ENCODE results near the gene MARCHF3. TPM values are rescaled to one million over a fixed set of nuclear protein-coding genes. Genes with fewer than 3 reads are reported as not detected.
"Not testable (repeated sequence)": the region's sequence is repeated elsewhere in the genome, so short reads cannot be mapped to it uniquely, and the experiment has no call there.

MARCHF3 gene
- polyA plus RNA-seq, 4 donors: 3.6 to 8.5 (median 5.4) TPM

DNA sequence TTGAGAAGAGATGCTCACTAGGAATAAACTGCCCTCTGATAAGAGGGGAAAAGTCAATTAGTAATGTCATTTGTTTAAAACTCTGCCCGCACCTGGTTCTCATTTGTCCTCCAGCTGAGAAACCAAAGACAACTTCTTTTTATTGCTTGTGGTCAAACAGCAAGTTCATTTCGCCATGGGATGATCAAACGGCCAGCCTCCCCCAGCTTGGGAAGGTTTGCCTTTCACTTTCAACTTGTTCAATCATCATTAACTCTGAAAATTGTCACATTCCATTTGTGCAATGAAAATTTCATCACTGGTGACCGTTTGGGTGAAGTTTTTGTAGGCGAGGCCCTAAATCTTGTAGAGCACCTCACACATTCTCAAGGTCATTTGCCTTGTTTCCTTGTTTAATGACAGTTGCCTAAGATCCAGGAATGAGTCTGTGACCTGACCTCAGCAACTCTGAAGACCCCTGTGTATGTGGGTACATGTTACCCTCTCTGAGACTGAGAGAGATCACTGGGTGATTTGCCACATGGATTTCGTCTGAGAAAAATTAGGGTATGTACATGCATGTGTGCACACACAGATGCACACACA, 117.7 kb downstream of the MARCHF3 start:
- H3K36me3 ChIP-seq (ENCODE audit: control insufficient read depth in 3 of 3, insufficient read depth in 2 of 3, low read depth in 1 of 3, low read length in 3 of 3): peaks cover 0 to 3% (median 0%) of the 10 kb centered on the region in 3 donors
- H3K4me1 ChIP-seq (ENCODE audit: control insufficient read depth in 3 of 3, insufficient read depth in 2 of 3, low read depth in 1 of 3, low read length in 2 of 3): no peaks in the 10 kb centered on the region
- H3K27ac ChIP-seq (ENCODE audit: low read depth in 1 of 3, low read length in 2 of 3): no peak overlapping the region
- FAIRE-seq (no peak), DNase-seq (no peak)
- no peaks in the 10 kb centered on the region for H3K27me3 ChIP-seq (ENCODE audit: control insufficient read depth in 3 of 3, insufficient read depth in 3 of 3, low read length in 3 of 3)
- no peak overlapping the region for H3K4me3 ChIP-seq (ENCODE audit: low read depth in 1 of 3, low read length in 3 of 3)
- WGBS, 3 donors: 73 to 78% (median 75%) methylated on average over 6 of the region's 6 CpGs
- H3K9me3 ChIP-seq (ENCODE audit: control insufficient read depth in 2 of 2, insufficient read depth in 1 of 2, low read depth in 1 of 2, low read length in 1 of 2): no peaks in the 10 kb centered on the region

DNA sequence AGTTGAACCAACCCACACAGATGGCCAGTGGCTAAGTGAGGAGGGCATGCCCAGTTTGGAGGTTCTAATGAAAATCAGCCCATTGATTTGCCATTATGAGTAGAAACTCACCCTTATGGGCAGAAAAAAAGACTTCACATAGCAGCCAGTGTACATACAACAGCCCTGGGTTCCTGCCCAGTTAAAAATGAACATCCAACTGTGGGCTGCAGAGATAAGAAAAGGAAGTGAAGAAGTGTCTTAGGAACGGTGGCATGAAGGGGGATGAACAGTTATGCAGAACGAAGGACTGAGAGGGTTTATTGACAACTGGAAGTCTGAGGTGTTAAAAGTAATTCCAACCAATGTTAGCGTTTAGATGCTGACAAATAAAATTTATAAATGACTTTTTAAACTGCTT, 118.4 kb downstream of the MARCHF3 start:
- DNase-seq (no peak), FAIRE-seq (no peak)
- H3K4me3 ChIP-seq (ENCODE audit: low read depth in 1 of 3, low read length in 3 of 3): no peak overlapping the region
- WGBS, 3 donors: 71 to 90% (median 86%) methylated on average over 3 of the region's 3 CpGs
- H3K9me3 ChIP-seq (ENCODE audit: control insufficient read depth in 2 of 2, insufficient read depth in 1 of 2, low read depth in 1 of 2, low read length in 1 of 2): no peaks in the 10 kb centered on the region
- no peaks in the 10 kb centered on the region for H3K27me3 ChIP-seq (ENCODE audit: control insufficient read depth in 3 of 3, insufficient read depth in 3 of 3, low read length in 3 of 3)
- no peaks in the 10 kb centered on the region for H3K4me1 ChIP-seq (ENCODE audit: control insufficient read depth in 3 of 3, insufficient read depth in 2 of 3, low read depth in 1 of 3, low read length in 2 of 3)
- H3K36me3 ChIP-seq (ENCODE audit: control insufficient read depth in 3 of 3, insufficient read depth in 2 of 3, low read depth in 1 of 3, low read length in 3 of 3): peaks cover 0 to 3% (median 0%) of the 10 kb centered on the region in 3 donors
- no peak overlapping the region for H3K27ac ChIP-seq (ENCODE audit: low read depth in 1 of 3, low read length in 2 of 3)

DNA sequence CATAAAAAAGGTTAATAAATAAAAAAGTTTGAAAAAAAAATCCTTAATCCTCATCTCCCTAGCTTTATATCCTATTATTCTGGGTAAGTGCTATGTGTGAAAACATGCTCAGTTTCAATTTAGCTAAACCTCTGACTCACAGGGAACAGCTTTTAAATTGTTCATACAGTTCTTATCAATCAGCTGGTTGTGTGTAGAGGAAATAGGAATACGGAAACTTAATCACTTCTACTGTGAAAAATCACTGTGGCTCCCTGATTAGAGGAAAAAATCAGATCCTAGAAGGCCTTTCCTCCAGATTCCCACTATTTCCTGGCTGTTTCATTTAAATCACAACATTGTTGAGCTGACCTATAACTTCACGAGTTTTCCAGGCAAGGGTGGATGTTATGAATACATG, 120.5 kb downstream of the MARCHF3 start:
- Histone ChIP-seq H3K27me3 (ENCODE audit: control insufficient read depth in 3 of 3, insufficient read depth in 3 of 3, low read length in 3 of 3) (no peaks in the 10 kb centered on the region), H3K27ac (ENCODE audit: low read depth in 1 of 3, low read length in 2 of 3) (no peak overlapping the region), H3K4me3 (ENCODE audit: low read depth in 1 of 3, low read length in 3 of 3) (no peak overlapping the region), H3K4me1 (ENCODE audit: control insufficient read depth in 3 of 3, insufficient read depth in 2 of 3, low read depth in 1 of 3, low read length in 2 of 3) (no peaks in the 10 kb centered on the region), H3K36me3 (ENCODE audit: control insufficient read depth in 3 of 3, insufficient read depth in 2 of 3, low read depth in 1 of 3, low read length in 3 of 3) (peaks cover 0 to 1% (median 0%) of the 10 kb centered on the region in 3 donors), H3K9me3 (ENCODE audit: control insufficient read depth in 2 of 2, insufficient read depth in 1 of 2, low read depth in 1 of 2, low read length in 1 of 2) (no peaks in the 10 kb centered on the region)
- DNase-seq (no peak), FAIRE-seq (no peak)
- WGBS, 3 donors: 83 to 94% (median 89%) methylated on average over 2 of the region's 2 CpGs

DNA sequence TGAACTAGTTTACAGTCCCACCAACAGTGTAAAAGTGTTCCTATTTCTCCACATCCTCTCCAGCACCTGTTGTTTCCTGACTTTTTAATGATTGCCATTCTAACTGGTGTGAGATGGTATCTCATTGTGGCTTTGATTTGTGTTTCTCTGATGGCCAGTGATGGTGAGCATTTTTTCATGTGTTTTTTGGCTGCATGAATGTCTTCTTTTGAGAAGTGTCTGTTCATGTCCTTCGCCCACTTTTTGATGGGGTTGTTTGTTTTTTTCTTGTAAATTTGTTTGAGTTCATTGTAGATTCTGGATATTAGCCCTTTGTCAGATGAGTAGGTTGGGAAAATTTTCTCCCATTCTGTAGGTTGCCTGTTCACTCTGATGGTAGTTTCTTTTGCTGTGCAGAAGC, 126.0 kb downstream of the MARCHF3 start:
- H3K4me1 ChIP-seq (ENCODE audit: control insufficient read depth in 3 of 3, insufficient read depth in 2 of 3, low read depth in 1 of 3, low read length in 2 of 3); H3K27ac ChIP-seq (ENCODE audit: low read depth in 1 of 3, low read length in 2 of 3); DNase-seq; H3K9me3 ChIP-seq (ENCODE audit: control insufficient read depth in 2 of 2, insufficient read depth in 1 of 2, low read depth in 1 of 2, low read length in 1 of 2); H3K27me3 ChIP-seq (ENCODE audit: control insufficient read depth in 3 of 3, insufficient read depth in 3 of 3, low read length in 3 of 3); H3K36me3 ChIP-seq (ENCODE audit: control insufficient read depth in 3 of 3, insufficient read depth in 2 of 3, low read depth in 1 of 3, low read length in 3 of 3); H3K4me3 ChIP-seq (ENCODE audit: low read depth in 1 of 3, low read length in 3 of 3); FAIRE-seq: not testable (repeated sequence)
- WGBS, 3 donors: no CpG with 5 or more reads among the region's 1 CpG

DNA sequence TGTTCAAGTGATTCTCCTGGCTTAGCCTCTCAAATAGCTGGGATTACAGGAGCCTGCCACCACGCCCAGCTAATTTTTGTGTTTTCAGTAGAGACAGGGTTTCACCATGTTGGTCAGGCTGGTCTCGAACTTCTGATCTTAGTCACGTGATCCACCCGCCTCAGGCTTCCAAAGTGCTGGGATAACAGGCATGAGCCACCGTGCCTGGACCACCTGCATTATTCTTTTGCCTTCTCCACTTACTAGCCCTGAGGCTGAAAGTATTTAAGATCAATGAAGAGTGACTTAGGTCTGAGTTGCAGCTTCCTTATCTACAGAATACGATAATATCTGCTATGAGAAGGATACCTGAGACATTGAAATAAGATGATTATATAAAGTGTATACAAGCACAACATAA, 129.6 kb downstream of the MARCHF3 start:
- Histone ChIP-seq H3K9me3 (ENCODE audit: control insufficient read depth in 2 of 2, insufficient read depth in 1 of 2, low read depth in 1 of 2, low read length in 1 of 2) (no peaks in the 10 kb centered on the region), H3K4me3 (ENCODE audit: low read depth in 1 of 3, low read length in 3 of 3) (no peak overlapping the region), H3K36me3 (ENCODE audit: control insufficient read depth in 3 of 3, insufficient read depth in 2 of 3, low read depth in 1 of 3, low read length in 3 of 3) (peaks cover 0 to 2% (median 0%) of the 10 kb centered on the region in 3 donors), H3K27me3 (ENCODE audit: control insufficient read depth in 3 of 3, insufficient read depth in 3 of 3, low read length in 3 of 3) (no peaks in the 10 kb centered on the region), H3K27ac (ENCODE audit: low read depth in 1 of 3, low read length in 2 of 3) (no peak overlapping the region), H3K4me1 (ENCODE audit: control insufficient read depth in 3 of 3, insufficient read depth in 2 of 3, low read depth in 1 of 3, low read length in 2 of 3) (no peaks in the 10 kb centered on the region)
- DNase-seq (no peak), FAIRE-seq (no peak)
- 93 to 97% (median 96%) methylated on average over 6 of the region's 6 CpGs for WGBS, 3 donors

DNA sequence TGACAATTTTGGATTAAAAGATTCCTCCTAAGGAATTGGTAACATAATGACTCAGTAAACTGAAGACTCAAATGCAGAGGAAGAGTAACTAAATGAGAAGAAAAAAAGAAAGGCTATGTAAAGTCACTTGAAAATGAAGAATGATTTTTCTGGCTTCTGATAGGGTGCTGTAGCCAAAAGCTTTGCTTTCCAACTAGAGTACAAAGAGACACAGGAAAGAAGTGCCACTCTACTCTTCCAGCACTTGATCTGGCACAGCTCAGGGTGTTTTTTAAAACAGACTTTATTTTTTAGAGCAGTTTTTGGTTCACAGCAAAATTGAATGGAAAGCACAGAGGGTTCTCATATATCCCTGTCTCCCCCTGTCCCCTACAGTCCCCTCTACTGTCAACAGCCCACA, 130.9 kb downstream of the MARCHF3 start:
- Histone ChIP-seq H3K4me1 (ENCODE audit: control insufficient read depth in 3 of 3, insufficient read depth in 2 of 3, low read depth in 1 of 3, low read length in 2 of 3) (no peaks in the 10 kb centered on the region), H3K27me3 (ENCODE audit: control insufficient read depth in 3 of 3, insufficient read depth in 3 of 3, low read length in 3 of 3) (no peaks in the 10 kb centered on the region), H3K27ac (ENCODE audit: low read depth in 1 of 3, low read length in 2 of 3) (no peak overlapping the region), H3K9me3 (ENCODE audit: control insufficient read depth in 2 of 2, insufficient read depth in 1 of 2, low read depth in 1 of 2, low read length in 1 of 2) (no peaks in the 10 kb centered on the region), H3K36me3 (ENCODE audit: control insufficient read depth in 3 of 3, insufficient read depth in 2 of 3, low read depth in 1 of 3, low read length in 3 of 3) (peaks cover 0 to 2% (median 0%) of the 10 kb centered on the region in 3 donors), H3K4me3 (ENCODE audit: low read depth in 1 of 3, low read length in 3 of 3) (no peak overlapping the region)
- no peak for FAIRE-seq
- no peak for DNase-seq

DNA sequence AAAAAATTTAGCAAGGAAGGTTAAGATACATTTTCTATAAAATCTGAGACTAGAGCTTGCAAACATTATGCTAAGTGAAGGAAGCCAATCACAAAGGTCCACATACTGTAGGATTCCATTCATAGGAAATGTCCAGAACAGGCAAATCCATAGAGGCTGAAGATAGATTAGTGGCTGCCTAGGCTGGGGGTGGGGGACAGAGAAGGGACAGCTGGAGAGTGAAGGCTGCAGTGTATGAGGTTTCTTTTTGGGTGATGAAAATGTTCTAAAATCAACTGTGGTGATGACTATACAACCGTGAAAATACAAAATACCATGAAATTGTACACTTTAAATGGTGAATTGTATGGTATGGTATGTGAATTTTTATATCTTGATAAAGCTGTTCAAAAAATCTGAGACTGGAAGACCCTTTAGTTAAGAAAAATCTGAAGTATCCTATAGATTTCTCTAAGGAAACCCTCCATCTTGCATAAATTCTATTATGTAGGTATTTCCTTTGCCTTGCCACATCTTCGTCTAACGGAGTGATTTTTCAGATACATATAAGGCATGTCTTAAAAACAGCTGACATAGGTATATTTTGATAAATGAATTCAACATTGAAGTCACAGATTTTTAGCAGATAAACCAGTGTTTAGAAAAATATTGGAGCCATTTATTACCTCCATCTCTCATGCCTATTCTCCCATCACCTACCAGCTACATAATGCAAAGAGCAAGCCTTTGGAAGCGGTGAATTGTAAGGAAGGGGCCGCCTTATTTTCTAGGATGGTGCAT, 132.3 kb downstream of the MARCHF3 start:
- Histone ChIP-seq H3K27ac (ENCODE audit: low read depth in 1 of 3, low read length in 2 of 3) (no peak overlapping the region), H3K9me3 (ENCODE audit: control insufficient read depth in 2 of 2, insufficient read depth in 1 of 2, low read depth in 1 of 2, low read length in 1 of 2) (no peaks in the 10 kb centered on the region), H3K4me1 (ENCODE audit: control insufficient read depth in 3 of 3, insufficient read depth in 2 of 3, low read depth in 1 of 3, low read length in 2 of 3) (no peaks in the 10 kb centered on the region), H3K27me3 (ENCODE audit: control insufficient read depth in 3 of 3, insufficient read depth in 3 of 3, low read length in 3 of 3) (no peaks in the 10 kb centered on the region), H3K36me3 (ENCODE audit: control insufficient read depth in 3 of 3, insufficient read depth in 2 of 3, low read depth in 1 of 3, low read length in 3 of 3) (peaks cover 0 to 2% (median 0%) of the 10 kb centered on the region in 3 donors), H3K4me3 (ENCODE audit: low read depth in 1 of 3, low read length in 3 of 3) (no peak overlapping the region)
- no peak for FAIRE-seq
- DNase-seq: no peak
- WGBS, 3 donors: 93 to 98% (median 93%) methylated on average over 5 of the region's 5 CpGs

DNA sequence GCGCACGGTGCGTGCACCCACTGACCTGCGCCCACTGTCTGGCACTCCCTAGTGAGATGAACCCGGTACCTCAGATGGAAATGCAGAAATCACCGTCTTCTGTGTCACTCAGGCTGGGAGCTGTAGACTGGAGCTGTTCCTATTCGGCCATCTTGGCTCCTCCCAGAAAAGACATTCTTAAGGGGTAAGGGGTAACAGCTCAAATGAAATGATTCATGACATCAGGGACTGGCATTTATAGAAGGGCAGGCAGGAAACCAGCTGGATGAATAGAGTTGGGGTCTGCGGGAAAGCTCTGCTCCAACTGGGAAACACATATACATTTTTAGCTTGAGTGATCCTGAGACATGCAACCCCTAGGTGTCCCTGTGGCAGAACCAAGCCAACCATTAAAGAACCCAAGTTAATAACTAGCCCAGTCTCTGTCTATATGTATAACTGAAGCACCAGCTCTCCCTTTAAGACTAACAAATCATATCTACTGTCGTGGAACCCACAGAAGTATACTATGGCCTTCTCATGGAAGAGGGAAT, 134.1 kb downstream of the MARCHF3 start:
- no peak overlapping the region for H3K27ac ChIP-seq (ENCODE audit: low read depth in 1 of 3, low read length in 2 of 3)
- FAIRE-seq (no peak), DNase-seq (no peak)
- peaks cover 0 to 2% (median 0%) of the 10 kb centered on the region in 3 donors for H3K36me3 ChIP-seq (ENCODE audit: control insufficient read depth in 3 of 3, insufficient read depth in 2 of 3, low read depth in 1 of 3, low read length in 3 of 3)
- H3K4me1 ChIP-seq (ENCODE audit: control insufficient read depth in 3 of 3, insufficient read depth in 2 of 3, low read depth in 1 of 3, low read length in 2 of 3): no peaks in the 10 kb centered on the region
- no peaks in the 10 kb centered on the region for H3K9me3 ChIP-seq (ENCODE audit: control insufficient read depth in 2 of 2, insufficient read depth in 1 of 2, low read depth in 1 of 2, low read length in 1 of 2)
- H3K27me3 ChIP-seq (ENCODE audit: control insufficient read depth in 3 of 3, insufficient read depth in 3 of 3, low read length in 3 of 3): no peaks in the 10 kb centered on the region
- 94 to 97% (median 94%) methylated on average over 9 of the region's 9 CpGs for WGBS, 3 donors
- H3K4me3 ChIP-seq (ENCODE audit: low read depth in 1 of 3, low read length in 3 of 3): no peak overlapping the region
